Uterus (tissue), 2 donors: Measurements from ENCODE around the gene PPIG.

ENCODE experiments used
- CTCF ChIP-seq, 4 experiments: fragments of 200-600 bp in 2 of 4; fragments of 450-650 bp in 2 of 4; sonication (generic) in 2 of 4; IDR thresholded peaks; one replicate each; pipeline ENCODE4 v1.5.1; 2016 to 2019; ENCODE audit warnings: antibody characterized with exemption in 4 of 4, mild to moderate bottlenecking in 2 of 4, moderate library complexity in 1 of 4
- POLR2A ChIP-seq, 2 donors: fragments of 450-650 bp; IDR thresholded peaks; one replicate each; pipeline ENCODE4 v1.6.1; 2016; ENCODE audit warnings: antibody characterized with exemption in 2 of 2, mild to moderate bottlenecking in 1 of 2, moderate library complexity in 1 of 2

GRCh38 chr2:169546756-169547155 lies 37.4 kb upstream of the PPIG start:
- no peak for TF ChIP-seq CTCF (IDR thresholded peaks at IDR 0.05)
- TF ChIP-seq POLR2A (IDR thresholded peaks at IDR 0.05) = no peak
